GM15510 (cell line): Measurements from ENCODE around the gene SYCP1.

Source experiments
- POLR2A ChIP-seq: IDR thresholded peaks from 3 replicates; pipeline ENCODE4 v1.6.1; 2011; ENCODE audit warnings: borderline replicate concordance; ENCODE audit not compliant: insufficient read length; ENCODE audit errors: extremely low read depth

Gene SYCP1

DNA sequence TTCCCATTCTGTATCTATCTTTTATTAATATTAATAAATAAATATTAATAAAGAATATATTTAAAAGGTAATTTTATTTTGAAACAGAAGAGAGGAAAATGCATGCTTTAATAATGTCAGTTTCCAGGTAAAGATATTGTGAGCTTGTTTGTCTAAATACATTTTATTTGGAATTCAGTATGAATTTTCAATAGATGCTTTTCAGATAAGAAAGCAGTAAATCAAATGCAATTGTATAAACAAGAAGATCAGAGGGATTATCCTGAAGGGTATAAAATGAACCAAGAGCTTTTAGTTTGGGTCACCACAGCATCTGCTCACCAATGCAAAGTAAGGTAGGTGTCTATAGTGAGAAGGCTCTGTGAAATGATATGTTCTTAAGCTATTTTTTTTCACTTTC lies 174.9 kb downstream of the SYCP1 start, which contains the start of gene TSHB:
Gene TSHB, plus strand, starts transcription at position 301 of the 400 bp plus-strand sequence. CDS start 3,537 bp downstream, outside the sequence.
- no peak for TF ChIP-seq POLR2A

DNA sequence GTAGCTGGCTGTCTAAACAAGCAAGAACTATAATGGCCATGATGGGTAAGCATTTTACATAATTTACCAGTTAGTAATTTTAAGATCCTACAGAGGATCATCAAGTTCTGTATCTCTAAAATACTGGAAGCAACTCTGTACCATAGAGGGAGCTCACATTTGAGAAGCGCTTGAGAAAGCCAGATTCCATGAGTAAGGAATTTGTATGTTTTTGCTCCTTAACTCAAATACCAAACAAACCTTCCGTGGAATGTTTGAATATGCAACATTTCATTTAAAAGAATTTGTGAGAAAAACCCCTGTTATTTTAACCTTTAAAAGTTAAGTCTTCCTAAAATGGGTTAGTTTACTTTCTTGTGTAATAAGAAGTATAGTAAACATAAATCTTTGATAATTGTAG lies 176.9 kb downstream of the SYCP1 start:
- TF ChIP-seq POLR2A = no peak

GRCh38 chr1:115035652-115036051 lies 181.0 kb downstream of the SYCP1 start:
- no peak for TF ChIP-seq POLR2A

DNA sequence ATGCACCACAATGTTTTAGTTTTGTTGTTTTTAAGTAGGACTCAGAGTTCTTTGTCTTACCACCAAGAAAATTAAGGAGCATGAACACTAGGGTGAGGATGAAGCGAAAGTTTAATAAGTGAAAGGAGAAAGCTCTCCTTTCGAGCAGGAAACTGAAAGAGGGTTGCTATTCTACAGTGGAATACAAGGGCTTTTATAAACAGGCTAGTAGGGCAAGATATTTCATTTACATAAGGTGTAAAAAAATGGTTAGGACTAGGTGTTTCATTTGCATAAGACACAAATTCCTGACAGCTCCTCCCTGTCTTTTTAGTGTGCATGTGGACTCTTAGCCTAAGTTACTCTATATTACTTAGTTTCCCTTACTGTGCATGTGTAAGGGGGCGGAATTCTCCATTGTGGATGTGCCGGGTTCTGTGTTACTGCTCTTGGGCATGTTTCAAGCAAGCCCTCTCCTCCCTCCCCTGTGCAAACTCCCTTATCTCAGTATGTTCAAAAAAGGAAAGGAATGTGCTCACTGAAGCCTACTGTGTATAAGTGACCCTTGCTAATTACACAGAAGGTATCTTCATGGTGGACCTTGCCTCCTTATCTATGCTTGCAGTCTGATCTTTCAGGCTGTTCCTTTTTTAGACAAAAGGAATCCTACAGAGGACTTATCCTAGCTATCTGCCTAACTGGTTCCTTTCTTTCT lies 182.3 kb downstream of the SYCP1 start:
- TF ChIP-seq POLR2A = no peak

- no peak for TF ChIP-seq POLR2A
Observed at GRCh38 chr1:115040501-115040900, 185.8 kb downstream of the SYCP1 start.

DNA sequence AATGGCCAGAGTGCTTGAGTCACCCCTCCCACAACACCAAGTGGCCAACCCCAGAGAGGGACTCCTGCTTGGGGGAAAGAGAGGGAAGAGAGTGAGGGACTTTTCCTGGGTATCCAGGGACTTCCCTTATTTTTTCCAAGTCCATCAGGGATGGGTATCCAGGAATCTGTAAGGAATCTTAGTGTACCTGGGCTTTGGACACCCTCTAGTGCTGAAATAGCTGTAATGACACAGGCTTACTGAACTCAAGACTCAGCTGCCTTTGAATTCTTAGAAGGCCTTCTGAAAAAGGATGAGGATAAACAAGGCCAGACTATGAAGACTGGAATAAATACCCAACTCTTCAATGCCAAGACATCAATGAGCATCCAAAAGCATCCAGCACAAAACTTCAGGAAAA lies 187.0 kb downstream of the SYCP1 start:
- no peak for TF ChIP-seq POLR2A
